SK-N-SH (cell line): ENCODE measurements around the gene TBPL1. TPM values are rescaled to one million over a fixed set of nuclear protein-coding genes. Genes with fewer than 3 reads are reported as not detected.

Source experiments
- CTCF ChIA-PET: fragments of 300-600, 350-600 bp; formaldehyde crosslinking; extraction: SDS; loops from one replicate; lab custom pipeline; 2021; lab: Yijun Ruan, JAX
- POLR2A ChIA-PET: fragments of 350-600 bp; sonication (Branson Sonifier 250); formaldehyde crosslinking; extraction: SDS; loops from one replicate; lab custom pipeline; 2020; ENCODE audit warnings: antibody characterized with exemption, inconsistent platforms; lab: Yijun Ruan, JAX
- DNase-seq: peaks from one replicate; pipeline ENCODE4 v3.0.0; 2012
- H2AFZ ChIP-seq: fragments of 200-600 bp; sonication (generic); 2 replicates; pipeline ENCODE4 v1.8.1; 2016; ENCODE audit warnings: antibody characterized with exemption, mild to moderate bottlenecking, low read depth
- H3F3A ChIP-seq: fragments of 200-600 bp; sonication (generic); replicated peaks from 2 replicates; pipeline ENCODE3; 2016; ENCODE audit warnings: antibody characterized with exemption, mild to moderate bottlenecking; ENCODE audit not compliant: insufficient read depth
- H3K27ac ChIP-seq, 2 experiments: fragments of 200-500 bp in 1 of 2; fragments of 200-600 bp in 1 of 2; sonication (Bioruptor generic) in 1 of 2; sonication (generic), shearing (Covaris generic) in 1 of 2; 2 replicates each; pipeline versions ENCODE4 v1.5.1 to v1.6.1; 2014 to 2016; ENCODE audit warnings: low read depth in 2 of 2, inconsistent platforms in 1 of 2, low read length in 1 of 2, mild to moderate bottlenecking in 1 of 2, mixed read lengths in 1 of 2
- H3K27me3 ChIP-seq: fragments of 200-600 bp; sonication (generic), shearing (Covaris generic); 2 replicates; pipeline ENCODE4 v1.6.1; 2016; ENCODE audit warnings: mixed run types; ENCODE audit not compliant: insufficient read depth
- H3K36me3 ChIP-seq, 2 experiments: fragments of 200-500 bp in 1 of 2; fragments of 200-600 bp in 1 of 2; sonication (Bioruptor generic) in 1 of 2; sonication (generic) in 1 of 2; replicated peaks in 1 of 2; 2 replicates each; pipeline versions ENCODE3 to v1.5.1; 2014 to 2016; ENCODE audit warnings: low read length in 1 of 2, mild to moderate bottlenecking in 1 of 2; ENCODE audit not compliant: insufficient read depth in 2 of 2, control insufficient read depth in 1 of 2
- H3K4me1 ChIP-seq, 2 experiments: fragments of 200-500 bp in 1 of 2; fragments of 200-600 bp in 1 of 2; sonication (Bioruptor generic) in 1 of 2; sonication (generic), shearing (Covaris generic) in 1 of 2; 2 replicates each; pipeline versions ENCODE4 v1.5.1 to v1.6.1; 2014 to 2016; ENCODE audit warnings: low read depth in 1 of 2, low read length in 1 of 2, mixed run types in 1 of 2; ENCODE audit not compliant: insufficient read depth in 2 of 2, control insufficient read depth in 1 of 2
- H3K4me2 ChIP-seq: fragments of 200-600 bp; sonication (generic), shearing (Covaris generic); 2 replicates; pipeline ENCODE4 v1.6.1; 2017; ENCODE audit warnings: mixed run types
- H3K4me3 ChIP-seq, 2 experiments: fragments of 200-500 bp in 1 of 2; fragments of 200-600 bp in 1 of 2; sonication (Bioruptor generic) in 1 of 2; sonication (generic), shearing (Covaris generic) in 1 of 2; 2 replicates each; pipeline versions ENCODE4 v1.5.1 to v1.8.1; 2014 to 2016; ENCODE audit warnings: low read depth in 2 of 2, inconsistent platforms in 1 of 2, low read length in 1 of 2, mild to moderate bottlenecking in 1 of 2, mixed read lengths in 1 of 2, moderate library complexity in 1 of 2
- H3K79me2 ChIP-seq: fragments of 200-600 bp; sonication (generic); 2 replicates; pipeline ENCODE4 v1.8.1; 2017; ENCODE audit warnings: mild to moderate bottlenecking; ENCODE audit not compliant: insufficient read depth
- H3K9ac ChIP-seq: fragments of 200-600 bp; sonication (generic); 2 replicates; pipeline ENCODE4 v1.6.1; 2017; ENCODE audit warnings: mixed run types
- H3K9me2 ChIP-seq: fragments of 200-600 bp; sonication (generic); 2 replicates; pipeline ENCODE4 v1.6.1; 2017; ENCODE audit warnings: mixed run types
- H3K9me3 ChIP-seq: fragments of 200-600 bp; sonication (generic); 2 replicates; pipeline ENCODE4 v1.6.1; 2017; ENCODE audit warnings: mixed run types, mild to moderate bottlenecking, moderate library complexity
- H4K20me1 ChIP-seq: fragments of 200-600 bp; sonication (generic); 2 replicates; pipeline ENCODE4 v1.6.1; 2017; ENCODE audit warnings: mild to moderate bottlenecking, mixed run types; ENCODE audit not compliant: insufficient read depth
- ELF1 ChIP-seq: IDR thresholded peaks from 2 replicates; pipeline ENCODE4 v1.4.0; 2012
- EP300 ChIP-seq, 2 experiments: IDR thresholded peaks; 2 replicates each; pipeline versions ENCODE4 v1.4.0 to v1.6.1; 2012; ENCODE audit warnings: borderline replicate concordance in 1 of 2, low read depth in 1 of 2, low read length in 1 of 2
- FOSL2 ChIP-seq: IDR thresholded peaks from 2 replicates; pipeline ENCODE4 v1.4.0; 2012; ENCODE audit warnings: low read depth, mild to moderate bottlenecking, moderate library complexity, borderline replicate concordance
- FOXJ3 ChIP-seq: sonication (generic); formaldehyde crosslinking; IDR thresholded peaks from 2 replicates; pipeline ENCODE4 v1.5.1; 2020; ENCODE audit warnings: mild to moderate bottlenecking, missing genetic modification reagents
- GATA2 ChIP-seq: sonication (generic); formaldehyde crosslinking; IDR thresholded peaks from 2 replicates; pipeline ENCODE4 v1.5.0; 2020; ENCODE audit warnings: mild to moderate bottlenecking, missing genetic modification reagents
- MXI1 ChIP-seq: IDR thresholded peaks from 2 replicates; pipeline ENCODE4 v1.6.1; 2012; ENCODE audit warnings: mild to moderate bottlenecking, low read depth, low read length, improper control_type of control experiment
- NFIC ChIP-seq: IDR thresholded peaks from 2 replicates; pipeline ENCODE4 v1.4.0; 2012; ENCODE audit warnings: borderline replicate concordance
- NRF1 ChIP-seq: IDR thresholded peaks from 2 replicates; pipeline ENCODE4 v1.6.1; 2012; ENCODE audit warnings: low read depth, mild to moderate bottlenecking, low read length
- RAD21 ChIP-seq: IDR thresholded peaks from 2 replicates; pipeline ENCODE4 v1.6.1; 2012; ENCODE audit warnings: mild to moderate bottlenecking, low read length
- RXRA ChIP-seq: IDR thresholded peaks from 2 replicates; pipeline ENCODE4 v1.4.0; 2012; ENCODE audit warnings: low read depth, mild to moderate bottlenecking, borderline replicate concordance
- SIN3A ChIP-seq: IDR thresholded peaks from 2 replicates; pipeline ENCODE4 v1.6.1; 2012; ENCODE audit warnings: low read depth, mild to moderate bottlenecking, low read length, moderate library complexity, borderline replicate concordance
- TAF1 ChIP-seq: IDR thresholded peaks from 2 replicates; pipeline ENCODE4 v1.6.1; 2012; ENCODE audit warnings: low read depth, mild to moderate bottlenecking, low read length, moderate library complexity, borderline replicate concordance
- YY1 ChIP-seq: IDR thresholded peaks from 2 replicates; pipeline ENCODE4 v1.4.0; 2012; ENCODE audit warnings: low read depth, mild to moderate bottlenecking
- WGBS: methylation state at CpG from one replicate; pipeline ENCODE4 v1.1.6; 2017; ENCODE audit warnings: low lambda C conversion rate; 5-methylcytosine and 5-hydroxymethylcytosine counted together
- polyA plus RNA-seq, 3 experiments: library from polyadenylated mRNA; depleted of rRNA; stranded (reverse); fragments of >200 nt; gene quantifications; 2 replicates each; pipeline ENCODE4 v1.2.3, GENCODE V29; 2012
- TF ChIP-seq, protein P1 (sequence below): IDR thresholded peaks from 2 replicates; pipeline ENCODE4; 2012
- TF ChIP-seq, protein P2 (sequence below): fragments of 200-600 bp; sonication (generic); IDR thresholded peaks from 2 replicates; pipeline ENCODE4 v1.6.1; 2017; ENCODE audit warnings: antibody characterized with exemption, mild to moderate bottlenecking, moderate library complexity
- TF ChIP-seq, protein P3 (sequence below): IDR thresholded peaks from 2 replicates; pipeline ENCODE4 v1.4.0; 2012; ENCODE audit warnings: low read depth, borderline replicate concordance
- TF ChIP-seq, protein P4 (sequence below): IDR thresholded peaks from 2 replicates; pipeline ENCODE4 v1.6.1; 2012; ENCODE audit warnings: mild to moderate bottlenecking, low read depth, low read length, moderate library complexity

TBPL1 gene
- polyA plus RNA-seq, 1 of the 3 experiments (the other 2 are of a cell fraction): 16.3 TPM

DNA sequence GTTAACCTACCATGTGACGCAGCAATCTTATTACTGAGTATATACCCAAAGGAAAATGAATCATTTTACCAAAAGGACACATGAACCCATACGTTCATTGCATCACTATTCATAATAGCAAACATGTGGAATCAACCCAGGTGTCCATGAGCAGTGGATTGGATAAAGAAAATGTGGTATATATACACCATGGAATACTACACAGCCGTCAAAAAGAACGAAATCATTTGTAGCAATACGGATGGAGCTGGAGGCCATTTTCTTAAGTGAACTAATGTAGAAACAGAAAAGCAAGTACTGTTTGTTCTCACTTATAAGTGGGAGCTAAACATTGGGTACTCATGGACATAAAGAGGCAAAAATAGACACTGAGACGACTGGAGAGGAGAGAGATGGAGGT is 44.2 kb downstream of the TBPL1 start:
- H4K20me1 ChIP-seq: no peaks in the 10 kb centered on the region
- ChIA-PET CTCF (interaction anchor here (0.7 to 1.3 kb wide), 2 partner anchors 55 to 67 kb away, joined by 3 to 4 read pairs; partner anchors contain the start of gene SLC2A12), POLR2A (no interaction called here)
- H3K79me2 ChIP-seq: no peaks in the 10 kb centered on the region
- TF ChIP-seq FOSL2: no peak
- no peak for TF ChIP-seq NFIC
- no peak for TF ChIP-seq FOXJ3
- no peak for TF ChIP-seq EP300 (IDR thresholded peaks at IDR 0.05; ENCODE audit: borderline replicate concordance in 1 of 2, low read depth in 1 of 2, low read length in 1 of 2)
- no peak for TF ChIP-seq TAF1
- TF ChIP-seq GATA2 (CRISPR knock-in tag): no peak
- TF ChIP-seq, protein P1, sequence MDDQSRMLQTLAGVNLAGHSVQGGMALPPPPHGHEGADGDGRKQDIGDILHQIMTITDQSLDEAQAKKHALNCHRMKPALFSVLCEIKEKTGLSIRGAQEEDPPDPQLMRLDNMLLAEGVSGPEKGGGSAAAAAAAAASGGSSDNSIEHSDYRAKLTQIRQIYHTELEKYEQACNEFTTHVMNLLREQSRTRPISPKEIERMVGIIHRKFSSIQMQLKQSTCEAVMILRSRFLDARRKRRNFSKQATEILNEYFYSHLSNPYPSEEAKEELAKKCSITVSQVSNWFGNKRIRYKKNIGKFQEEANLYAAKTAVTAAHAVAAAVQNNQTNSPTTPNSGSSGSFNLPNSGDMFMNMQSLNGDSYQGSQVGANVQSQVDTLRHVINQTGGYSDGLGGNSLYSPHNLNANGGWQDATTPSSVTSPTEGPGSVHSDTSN: no peak
- TF ChIP-seq, protein P2, sequence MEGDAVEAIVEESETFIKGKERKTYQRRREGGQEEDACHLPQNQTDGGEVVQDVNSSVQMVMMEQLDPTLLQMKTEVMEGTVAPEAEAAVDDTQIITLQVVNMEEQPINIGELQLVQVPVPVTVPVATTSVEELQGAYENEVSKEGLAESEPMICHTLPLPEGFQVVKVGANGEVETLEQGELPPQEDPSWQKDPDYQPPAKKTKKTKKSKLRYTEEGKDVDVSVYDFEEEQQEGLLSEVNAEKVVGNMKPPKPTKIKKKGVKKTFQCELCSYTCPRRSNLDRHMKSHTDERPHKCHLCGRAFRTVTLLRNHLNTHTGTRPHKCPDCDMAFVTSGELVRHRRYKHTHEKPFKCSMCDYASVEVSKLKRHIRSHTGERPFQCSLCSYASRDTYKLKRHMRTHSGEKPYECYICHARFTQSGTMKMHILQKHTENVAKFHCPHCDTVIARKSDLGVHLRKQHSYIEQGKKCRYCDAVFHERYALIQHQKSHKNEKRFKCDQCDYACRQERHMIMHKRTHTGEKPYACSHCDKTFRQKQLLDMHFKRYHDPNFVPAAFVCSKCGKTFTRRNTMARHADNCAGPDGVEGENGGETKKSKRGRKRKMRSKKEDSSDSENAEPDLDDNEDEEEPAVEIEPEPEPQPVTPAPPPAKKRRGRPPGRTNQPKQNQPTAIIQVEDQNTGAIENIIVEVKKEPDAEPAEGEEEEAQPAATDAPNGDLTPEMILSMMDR: no peak
- TF ChIP-seq, protein P3, sequence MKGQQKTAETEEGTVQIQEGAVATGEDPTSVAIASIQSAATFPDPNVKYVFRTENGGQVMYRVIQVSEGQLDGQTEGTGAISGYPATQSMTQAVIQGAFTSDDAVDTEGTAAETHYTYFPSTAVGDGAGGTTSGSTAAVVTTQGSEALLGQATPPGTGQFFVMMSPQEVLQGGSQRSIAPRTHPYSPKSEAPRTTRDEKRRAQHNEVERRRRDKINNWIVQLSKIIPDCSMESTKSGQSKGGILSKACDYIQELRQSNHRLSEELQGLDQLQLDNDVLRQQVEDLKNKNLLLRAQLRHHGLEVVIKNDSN: no peak
- H3K36me3 ChIP-seq: no peaks in the 10 kb centered on the region
- H3K4me1 ChIP-seq: no peaks in the 10 kb centered on the region
- H3K9me2 ChIP-seq: no peaks in the 10 kb centered on the region
- 86% methylated on average over 6 of the region's 6 CpGs for WGBS
- H2AFZ ChIP-seq: no peak overlapping the region
- H3K27ac ChIP-seq: no peak overlapping the region
- no peak for DNase-seq
- no peaks in the 10 kb centered on the region for H3K9me3 ChIP-seq
- no peaks in the 10 kb centered on the region for H3K27me3 ChIP-seq
- no peak overlapping the region for H3K4me2 ChIP-seq
- no peak overlapping the region for H3K4me3 ChIP-seq
- H3F3A ChIP-seq: no peaks in the 10 kb centered on the region
- H3K9ac ChIP-seq: no peak overlapping the region

DNA sequence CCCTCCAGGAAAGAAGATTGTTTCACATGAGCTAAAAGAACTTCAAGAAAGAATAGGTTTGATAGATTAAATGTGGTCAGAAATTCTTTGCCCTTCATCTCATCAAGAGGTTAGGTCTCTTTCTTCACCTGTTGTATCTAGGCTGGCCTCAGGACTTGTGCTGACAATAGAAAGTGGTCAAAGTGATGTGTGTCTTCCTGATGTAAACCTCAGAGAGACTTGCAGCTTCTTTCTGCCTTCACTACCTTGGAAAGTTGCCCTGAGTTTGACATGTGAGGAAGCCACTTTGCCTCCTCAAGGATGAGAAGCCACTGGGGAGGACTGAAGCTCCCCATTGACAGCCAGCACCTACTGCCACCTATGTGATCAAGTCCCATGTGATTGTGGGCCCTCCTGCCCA is 46.3 kb downstream of the TBPL1 start:
- H3K36me3 ChIP-seq: no peaks in the 10 kb centered on the region
- no peaks in the 10 kb centered on the region for H3K9me2 ChIP-seq
- H3K4me1 ChIP-seq: no peaks in the 10 kb centered on the region
- no peak overlapping the region for H2AFZ ChIP-seq
- no peaks in the 10 kb centered on the region for H4K20me1 ChIP-seq
- H3F3A ChIP-seq: no peaks in the 10 kb centered on the region
- no peaks in the 10 kb centered on the region for H3K79me2 ChIP-seq
- H3K4me2 ChIP-seq: no peak overlapping the region
- no peaks in the 10 kb centered on the region for H3K27me3 ChIP-seq
- H3K4me3 ChIP-seq: no peak overlapping the region
- H3K9ac ChIP-seq: no peak overlapping the region
- no peak overlapping the region for H3K27ac ChIP-seq
- no peaks in the 10 kb centered on the region for H3K9me3 ChIP-seq
- CTCF ChIA-PET: interaction anchor here (0.7 to 1.7 kb wide), 6 partner anchors 9 to 83 kb away, joined by 3 to 9 read pairs (median 4); no protein-coding TSS in a partner anchor
- POLR2A ChIA-PET: no interaction called here
- no peak for DNase-seq
- TF ChIP-seq SIN3A (no peak), NRF1 (no peak), YY1 (no peak), RAD21 (no peak), TAF1 (no peak), RXRA (no peak), ELF1 (no peak), GATA2 (CRISPR knock-in tag) (no peak), MXI1 (no peak)
- TF ChIP-seq, protein P3: no peak
- TF ChIP-seq, protein P4, sequence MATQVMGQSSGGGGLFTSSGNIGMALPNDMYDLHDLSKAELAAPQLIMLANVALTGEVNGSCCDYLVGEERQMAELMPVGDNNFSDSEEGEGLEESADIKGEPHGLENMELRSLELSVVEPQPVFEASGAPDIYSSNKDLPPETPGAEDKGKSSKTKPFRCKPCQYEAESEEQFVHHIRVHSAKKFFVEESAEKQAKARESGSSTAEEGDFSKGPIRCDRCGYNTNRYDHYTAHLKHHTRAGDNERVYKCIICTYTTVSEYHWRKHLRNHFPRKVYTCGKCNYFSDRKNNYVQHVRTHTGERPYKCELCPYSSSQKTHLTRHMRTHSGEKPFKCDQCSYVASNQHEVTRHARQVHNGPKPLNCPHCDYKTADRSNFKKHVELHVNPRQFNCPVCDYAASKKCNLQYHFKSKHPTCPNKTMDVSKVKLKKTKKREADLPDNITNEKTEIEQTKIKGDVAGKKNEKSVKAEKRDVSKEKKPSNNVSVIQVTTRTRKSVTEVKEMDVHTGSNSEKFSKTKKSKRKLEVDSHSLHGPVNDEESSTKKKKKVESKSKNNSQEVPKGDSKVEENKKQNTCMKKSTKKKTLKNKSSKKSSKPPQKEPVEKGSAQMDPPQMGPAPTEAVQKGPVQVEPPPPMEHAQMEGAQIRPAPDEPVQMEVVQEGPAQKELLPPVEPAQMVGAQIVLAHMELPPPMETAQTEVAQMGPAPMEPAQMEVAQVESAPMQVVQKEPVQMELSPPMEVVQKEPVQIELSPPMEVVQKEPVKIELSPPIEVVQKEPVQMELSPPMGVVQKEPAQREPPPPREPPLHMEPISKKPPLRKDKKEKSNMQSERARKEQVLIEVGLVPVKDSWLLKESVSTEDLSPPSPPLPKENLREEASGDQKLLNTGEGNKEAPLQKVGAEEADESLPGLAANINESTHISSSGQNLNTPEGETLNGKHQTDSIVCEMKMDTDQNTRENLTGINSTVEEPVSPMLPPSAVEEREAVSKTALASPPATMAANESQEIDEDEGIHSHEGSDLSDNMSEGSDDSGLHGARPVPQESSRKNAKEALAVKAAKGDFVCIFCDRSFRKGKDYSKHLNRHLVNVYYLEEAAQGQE: no peak
- TF ChIP-seq, protein P2: no peak
